COR-L47 (cell line): ENCODE data around the gene BTN2A1.
"Not testable (repeated sequence)": the region's sequence is repeated elsewhere in the genome, so short reads cannot be mapped to it uniquely, and the experiment has no call there.

ENCODE experiments used
- DNase-seq: peaks from one replicate; lab custom pipeline; 2025; lab: John Stamatoyannopoulos, UW

BTN2A1 gene

GRCh38 chr6:26457806-26458688 is at the start of gene BTN2A1:
Gene BTN2A1 (plus strand): TSS chr6:26457955. CDS start chr6:26458637, 682 bp downstream.
- DNase-seq: peak; percentile 78

- no peak for DNase-seq
Measured at GRCh38 chr6:26408828-26409730, 48.7 kb upstream of the BTN2A1 start.

GRCh38 chr6:26411751-26412150 is 46.0 kb upstream of the BTN2A1 start:
- DNase-seq: no peak

GRCh38 chr6:26412228-26412627 is 45.5 kb upstream of the BTN2A1 start:
- DNase-seq: no peak

- no peak for DNase-seq
Measured at GRCh38 chr6:26412954-26413353, 44.8 kb upstream of the BTN2A1 start.

GRCh38 chr6:26414281-26414680 is 43.5 kb upstream of the BTN2A1 start:
- no peak for DNase-seq

- no peak for DNase-seq
Measured at GRCh38 chr6:26415036-26415614, 42.6 kb upstream of the BTN2A1 start.

GRCh38 chr6:26415791-26416190 is 42.0 kb upstream of the BTN2A1 start:
- no peak for DNase-seq

- DNase-seq: no peak
Measured at GRCh38 chr6:26416288-26416687, 41.5 kb upstream of the BTN2A1 start.

- DNase-seq: not testable (repeated sequence)
Measured at GRCh38 chr6:26418077-26418476, 39.7 kb upstream of the BTN2A1 start.

- not testable (repeated sequence) for DNase-seq
Measured at GRCh38 chr6:26418795-26419194, 39.0 kb upstream of the BTN2A1 start.

GRCh38 chr6:26420688-26421171 is 37.0 kb upstream of the BTN2A1 start:
- no peak for DNase-seq

GRCh38 chr6:26421259-26422144 is 36.3 kb upstream of the BTN2A1 start:
- peak; percentile 56 for DNase-seq

GRCh38 chr6:26422329-26422728 is 35.4 kb upstream of the BTN2A1 start:
- no peak for DNase-seq

GRCh38 chr6:26426691-26427450 is 30.9 kb upstream of the BTN2A1 start:
- DNase-seq: no peak

- DNase-seq: no peak
Measured at GRCh38 chr6:26427451-26427809, 30.3 kb upstream of the BTN2A1 start.

- no peak for DNase-seq
Measured at GRCh38 chr6:26428206-26428605, 29.5 kb upstream of the BTN2A1 start.

- no peak for DNase-seq
Measured at GRCh38 chr6:26430787-26431186, 27.0 kb upstream of the BTN2A1 start.

GRCh38 chr6:26431258-26432172 is 26.2 kb upstream of the BTN2A1 start:
- DNase-seq: peak; percentile 44
